HL-60 (cell line): Measurements from ENCODE around the gene RAB11FIP2.

Source experiments
- DNase-seq, 2 experiments: peaks; one replicate each; pipeline ENCODE4 v3.0.0-alpha.2; 2010 to 2020; ENCODE audit warnings: low read depth in 1 of 2, low spot score in 1 of 2
- H3K27ac ChIP-seq: fragments of 250-450 bp; sonication (Bioruptor Pico); replicated peaks from 2 replicates; pipeline ENCODE4 v1.5.1; 2020; ENCODE audit warnings: mild to moderate bottlenecking, moderate library complexity
- H3K27me3 ChIP-seq: fragments of 250-450 bp; sonication (Bioruptor Pico); 2 replicates; pipeline ENCODE4 v1.5.1; 2021; ENCODE audit warnings: mild to moderate bottlenecking, moderate library complexity; ENCODE audit not compliant: insufficient read depth, poor library complexity, severe bottlenecking
- H3K4me3 ChIP-seq: replicated peaks from 2 replicates; pipeline ENCODE4 v1.5.1; 2011; ENCODE audit warnings: mild to moderate bottlenecking, control low read depth, low read length; ENCODE audit not compliant: insufficient read depth
- CTCF ChIP-seq: IDR thresholded peaks from one replicate; pipeline ENCODE4 v1.5.1; 2011; ENCODE audit warnings: low read length, control low read depth, inconsistent platforms; ENCODE audit not compliant: insufficient read depth
- GABPA ChIP-seq: IDR thresholded peaks from 2 replicates; pipeline ENCODE4 v1.6.1; 2012; ENCODE audit warnings: low read depth
- POLR2AphosphoS5 ChIP-seq: IDR thresholded peaks from 2 replicates; pipeline ENCODE4 v1.6.1; 2012; ENCODE audit warnings: low read depth
- REST ChIP-seq: IDR thresholded peaks from 2 replicates; pipeline ENCODE4 v1.6.1; 2012; ENCODE audit warnings: low read depth; ENCODE audit not compliant: insufficient replicate concordance
- SPI1 ChIP-seq: IDR thresholded peaks from 2 replicates; pipeline ENCODE4 v1.6.1; 2012; ENCODE audit warnings: low read depth, mild to moderate bottlenecking, borderline replicate concordance

RAB11FIP2 gene

GRCh38 chr10:118020365-118020764, 26.4 kb downstream of the RAB11FIP2 start:
- no peaks in the 10 kb centered on the region for H3K27me3 ChIP-seq
- no peak overlapping the region for H3K27ac ChIP-seq
- no peak overlapping the region for H3K4me3 ChIP-seq
- no peak for DNase-seq
- TF ChIP-seq SPI1 (no peak), GABPA (no peak), CTCF (no peak), POLR2AphosphoS5 (no peak), REST (no peak)

- TF ChIP-seq POLR2AphosphoS5 (no peak), CTCF (no peak), GABPA (no peak), REST (no peak), SPI1 (no peak)
- H3K4me3 ChIP-seq, result no peak overlapping the region
- H3K27me3 ChIP-seq, result no peaks in the 10 kb centered on the region
- no peak for DNase-seq
- no peak overlapping the region for H3K27ac ChIP-seq
Measured at GRCh38 chr10:118017850-118018249, 28.9 kb downstream of the RAB11FIP2 start.

GRCh38 chr10:118017071-118017740, 29.5 kb downstream of the RAB11FIP2 start:
- no peak for TF ChIP-seq REST
- no peak for TF ChIP-seq SPI1
- no peak for TF ChIP-seq CTCF
- no peak for TF ChIP-seq POLR2AphosphoS5
- no peak for TF ChIP-seq GABPA
- no peak for DNase-seq
- Histone ChIP-seq H3K4me3 (no peak overlapping the region), H3K27ac (no peak overlapping the region), H3K27me3 (no peaks in the 10 kb centered on the region)
